Measurements from ENCODE around the gene TMEM38A.
"Not testable (repeated sequence)": the region's sequence is repeated elsewhere in the genome, so short reads cannot be mapped to it uniquely, and the experiment has no call there.

The TMEM38A gene

GRCh38 chr19:16638666-16639065 is 22.3 kb upstream of the TMEM38A start:
- no peak for DNase-seq

- DNase-seq: no peak
Measured at GRCh38 chr19:16640951-16641350, 20.0 kb upstream of the TMEM38A start.

- DNase-seq: no peak
Measured at GRCh38 chr19:16641695-16642094, 19.2 kb upstream of the TMEM38A start.

- no peak for DNase-seq
Measured at GRCh38 chr19:16645140-16645539, 15.8 kb upstream of the TMEM38A start.

GRCh38 chr19:16649734-16650133 is 11.2 kb upstream of the TMEM38A start:
- no peak for DNase-seq

- no peak for DNase-seq
Measured at GRCh38 chr19:16650821-16651220, 10.1 kb upstream of the TMEM38A start.

GRCh38 chr19:16651421-16652188 is 9.3 kb upstream of the TMEM38A start:
- not testable (repeated sequence) for DNase-seq

- no peak for DNase-seq
Measured at GRCh38 chr19:16652854-16653253, 8.1 kb upstream of the TMEM38A start.

- no peak for DNase-seq
Measured at GRCh38 chr19:16654140-16654539, 6.8 kb upstream of the TMEM38A start.

GRCh38 chr19:16654627-16655026 is 6.3 kb upstream of the TMEM38A start:
- DNase-seq: no peak

GRCh38 chr19:16655727-16656126 is 5.2 kb upstream of the TMEM38A start:
- DNase-seq: no peak

- DNase-seq: no peak
Measured at GRCh38 chr19:16657384-16657783, 3.6 kb upstream of the TMEM38A start.

- DNase-seq: no peak
Measured at GRCh38 chr19:16659464-16659831, 1.5 kb upstream of the TMEM38A start.

- peak; percentile 98 to 99 for DNase-seq
Measured at GRCh38 chr19:16659832-16660708, 869 bp upstream of the TMEM38A start, which contains the start of gene SMIM7. Gene SMIM7, minus strand, starts transcription at chr19:16660144. Its CDS starts 34 bp downstream, at chr19:16660110.

- DNase-seq: peak in 1 of 2 experiments; percentile 15
Measured at GRCh38 chr19:16661480-16662034, 618 bp downstream of the TMEM38A start.

- no peak for DNase-seq
Measured at GRCh38 chr19:16668176-16668575, 7.2 kb downstream of the TMEM38A start.

GRCh38 chr19:16668702-16669101 is 7.8 kb downstream of the TMEM38A start:
- not testable (repeated sequence) for DNase-seq

- DNase-seq: no peak
Measured at GRCh38 chr19:16670291-16670690, 9.4 kb downstream of the TMEM38A start.

GRCh38 chr19:16671652-16672274 is 10.8 kb downstream of the TMEM38A start:
- DNase-seq: no peak

GRCh38 chr19:16673231-16673630 is 12.3 kb downstream of the TMEM38A start:
- DNase-seq: no peak

- not testable (repeated sequence) for DNase-seq
Measured at GRCh38 chr19:16673839-16674238, 12.9 kb downstream of the TMEM38A start.

GRCh38 chr19:16676101-16676798 is 15.3 kb downstream of the TMEM38A start:
- DNase-seq: no peak

All from activated CD4-positive, alpha-beta T cell treated with anti-CD3 and anti-CD28 coated beads, Interleukin-2, amount 50 U/mL, for 48 hours (primary cell).